K562 (cell line): ENCODE results near the gene COL4A2. TPM values are rescaled to one million over a fixed set of nuclear protein-coding genes. Genes with fewer than 3 reads are reported as not detected.

Experiments used
- ATAC-seq: fragments of 200-7000 bp; cut with Tn5 transposase; 3 replicates; pipeline ENCODE4 v1.9.1; 2020; ENCODE audit warnings: moderate library complexity
- BruUV-seq: library from RNA; stranded (reverse); fragments of 400-500 nt; replicated peaks from 2 replicates; lab custom pipeline; 2021; lab: Mats Ljungman, UMichigan
- CTCF ChIA-PET: fragments of 300-600 bp; formaldehyde crosslinking; extraction: SDS; loops from one replicate; lab custom pipeline; 2021; ENCODE audit warnings: low intra/inter-chr PET ratio; lab: Yijun Ruan, JAX
- POLR2A ChIA-PET: fragments of 300-600, 350-650 bp; sonication (Branson Sonifier 250); formaldehyde crosslinking; extraction: SDS; loops from one replicate; lab custom pipeline; 2021; ENCODE audit warnings: antibody characterized with exemption, inconsistent platforms; lab: Yijun Ruan, JAX
- DNase-seq, 4 experiments: peaks; one replicate each; pipeline versions ENCODE4 v3.0.0 to v3.0.0-alpha.2; 2011 to 2018; ENCODE audit warnings: low spot score in 3 of 4, mixed read lengths in 3 of 4; ENCODE audit errors: extremely low read depth in 1 of 4
- FAIRE-seq: peaks from 2 replicates; lab custom pipeline; 2011; peaks lifted over from hg19 to GRCh38; lab: Jason Lieb, UNC
- H2AFZ ChIP-seq: 2 replicates; pipeline ENCODE4 v1.6.0; 2011; ENCODE audit warnings: low read depth, low read length, control low read depth, inconsistent platforms
- H3K27ac ChIP-seq: fragments of 200-600 bp; 3 replicates; pipeline ENCODE4 v1.8.0; 2011; ENCODE audit warnings: low read depth, mild to moderate bottlenecking, control low read depth, inconsistent platforms, low read length, moderate library complexity, mixed read lengths; ENCODE audit errors: extremely low read depth
- H3K27me3 ChIP-seq, 2 experiments: fragments of 300-600 bp in 1 of 2; 2 replicates in 1 of 2; 3 replicates in 1 of 2; pipeline versions ENCODE4 v1.6.0 to v1.8.0; 2011; ENCODE audit warnings: inconsistent platforms in 2 of 2, low read length in 2 of 2, mild to moderate bottlenecking in 1 of 2, mixed read lengths in 1 of 2, moderate library complexity in 1 of 2; ENCODE audit not compliant: control insufficient read depth in 2 of 2, insufficient read depth in 2 of 2
- H3K36me3 ChIP-seq: fragments of 300-600 bp; 3 replicates; pipeline ENCODE4 v1.8.0; 2011; ENCODE audit warnings: mild to moderate bottlenecking, low read length, inconsistent platforms; ENCODE audit not compliant: control insufficient read depth, insufficient read depth
- H3K4me1 ChIP-seq, 2 experiments: fragments of 200-600 bp in 1 of 2; replicated peaks in 1 of 2; 2 replicates in 1 of 2; 3 replicates in 1 of 2; pipeline versions ENCODE4 v1.5.1 to v1.8.0; 2011; ENCODE audit warnings: inconsistent platforms in 2 of 2, low read length in 2 of 2, mild to moderate bottlenecking in 1 of 2, mixed read lengths in 1 of 2, moderate library complexity in 1 of 2; ENCODE audit not compliant: control insufficient read depth in 2 of 2, insufficient read depth in 2 of 2
- H3K4me2 ChIP-seq: 2 replicates; pipeline ENCODE4 v1.6.1; 2011; ENCODE audit warnings: low read length, control low read depth, inconsistent platforms, mixed read lengths; ENCODE audit not compliant: insufficient read depth
- H3K4me3 ChIP-seq: fragments of 200-600 bp; sonication (generic), shearing (Covaris generic); 2 replicates; pipeline ENCODE4 v1.5.1; 2016; ENCODE audit warnings: control low read depth, inconsistent platforms
- H3K79me2 ChIP-seq: fragments of 200-600 bp; 3 replicates; pipeline ENCODE4 v1.8.0; 2011; ENCODE audit warnings: low read length, inconsistent platforms; ENCODE audit not compliant: control insufficient read depth, insufficient read depth
- H3K9ac ChIP-seq, 2 experiments: 2 replicates each; pipeline versions ENCODE4 v1.6.0 to v1.6.1; 2011; ENCODE audit warnings: low read depth in 2 of 2, low read length in 2 of 2, control low read depth in 1 of 2, inconsistent platforms in 1 of 2, mild to moderate bottlenecking in 1 of 2, mixed read lengths in 1 of 2; ENCODE audit not compliant: insufficient read depth in 1 of 2
- H3K9me1 ChIP-seq: one replicate; pipeline ENCODE4 v1.6.0; 2011; ENCODE audit warnings: inconsistent platforms, mild to moderate bottlenecking, low read length, moderate library complexity; ENCODE audit not compliant: control insufficient read depth, insufficient read depth
- H3K9me3 ChIP-seq: replicated peaks from 2 replicates; pipeline ENCODE4 v1.5.1; 2011; ENCODE audit warnings: low read depth, low read length, inconsistent platforms; ENCODE audit not compliant: control insufficient read depth, insufficient read depth
- H4K20me1 ChIP-seq: replicated peaks from 2 replicates; pipeline ENCODE4 v1.6.1; 2011; ENCODE audit warnings: low read length, inconsistent platforms, mixed read lengths; ENCODE audit not compliant: control insufficient read depth, insufficient read depth
- CBX8 ChIP-seq: fragments of 200-600 bp; sonication (generic); IDR thresholded peaks from 2 replicates; pipeline ENCODE4 v1.6.1; 2012; ENCODE audit warnings: borderline replicate concordance, mixed run types, low read depth, mild to moderate bottlenecking, moderate library complexity, mixed read lengths, low read length, control low read depth, inconsistent platforms; ENCODE audit not compliant: poor library complexity, severe bottlenecking; ENCODE audit errors: extremely low read depth
- ETV5 ChIP-seq: sonication (generic); formaldehyde crosslinking; IDR thresholded peaks from 2 replicates; pipeline ENCODE4 v1.4.0; 2020; ENCODE audit warnings: low read depth, mild to moderate bottlenecking, missing genetic modification reagents
- ETV6 ChIP-seq, 3 experiments: fragments of 150-350 bp in 1 of 3; sonication (generic) in 1 of 3; formaldehyde crosslinking in 1 of 3; IDR thresholded peaks; 2 replicates each; pipeline versions ENCODE4 v1.6.1 to v1.8.0; 2014 to 2022; ENCODE audit warnings: borderline replicate concordance in 2 of 3, low read depth in 2 of 3, antibody characterized with exemption in 1 of 3, low read length in 1 of 3, mild to moderate bottlenecking in 1 of 3, missing genetic modification reagents in 1 of 3
- EWSR1 ChIP-seq: fragments of 450-650 bp; IDR thresholded peaks from 2 replicates; pipeline ENCODE4 v1.6.1; 2018; ENCODE audit warnings: borderline replicate concordance, mild to moderate bottlenecking, low read depth, moderate library complexity; ENCODE audit not compliant: partially characterized antibody
- HLTF ChIP-seq: fragments of 450-650 bp; IDR thresholded peaks from 2 replicates; pipeline ENCODE4 v1.6.1; 2016
- HMG20B ChIP-seq: fragments of 250-450 bp; sonication (Bioruptor Pico); IDR thresholded peaks from 2 replicates; pipeline ENCODE4 v1.5.0; 2021; ENCODE audit warnings: mild to moderate bottlenecking
- ILK ChIP-seq: fragments of 450-650 bp; IDR thresholded peaks from 2 replicates; pipeline ENCODE4 v1.6.1; 2016; ENCODE audit warnings: missing genetic modification characterization, low read depth, mild to moderate bottlenecking, missing compliant biosample characterization, moderate library complexity, borderline replicate concordance
- NFE2L1 ChIP-seq: fragments of 450-650 bp; IDR thresholded peaks from 2 replicates; pipeline ENCODE4 v1.6.1; 2016; ENCODE audit warnings: missing genetic modification characterization, low read depth, mild to moderate bottlenecking, missing compliant biosample characterization, moderate library complexity, borderline replicate concordance
- TAF7 ChIP-seq: fragments of 450-650 bp; IDR thresholded peaks from 2 replicates; pipeline ENCODE4 v1.6.1; 2016; ENCODE audit warnings: missing genetic modification characterization, missing compliant biosample characterization
- TCF15 ChIP-seq: fragments of 250-450 bp; sonication (Bioruptor Pico); IDR thresholded peaks from 2 replicates; pipeline ENCODE4 v1.8.0; 2022; ENCODE audit warnings: moderate library complexity, mild to moderate bottlenecking, inconsistent platforms
- USF2 ChIP-seq: sonication (generic); formaldehyde crosslinking; IDR thresholded peaks from 2 replicates; pipeline ENCODE4 v1.5.0; 2020; ENCODE audit warnings: missing genetic modification reagents
- WHSC1 ChIP-seq: IDR thresholded peaks from one replicate; pipeline ENCODE4 v1.6.1; 2012; ENCODE audit warnings: low read length, control low read depth, inconsistent platforms
- ZNF175 ChIP-seq: fragments of 200-800 bp; sonication (Bioruptor generic); IDR thresholded peaks from 2 replicates; pipeline ENCODE4 v1.6.1; 2016; ENCODE audit warnings: low read depth, mild to moderate bottlenecking, missing genetic modification characterization, missing compliant biosample characterization
- ZNF280B ChIP-seq: fragments of 250-450 bp; sonication (Bioruptor Pico); IDR thresholded peaks from 2 replicates; pipeline ENCODE4 v1.5.1; 2021; ENCODE audit warnings: mild to moderate bottlenecking
- ZZZ3 ChIP-seq: fragments of 450-650 bp; IDR thresholded peaks from 2 replicates; pipeline ENCODE4 v1.6.1; 2016; ENCODE audit warnings: antibody characterized with exemption, mild to moderate bottlenecking, moderate library complexity
- WGBS: fragments of 100-300 bp; shearing (Covaris generic); methylation state at CpG from one replicate; pipeline ENCODE4 v1.1.6; 2016; ENCODE audit warnings: low coverage, mixed read lengths; ENCODE audit not compliant: insufficient coverage; ENCODE audit errors: missing lambda C conversion rate; 5-methylcytosine and 5-hydroxymethylcytosine counted together
- in situ Hi-C: fragments of 300-500 bp; cut with MboI; formaldehyde crosslinking; loops from 4 replicates; pipeline ENCODE4 v1.15.0; 2018; ENCODE audit warnings: inconsistent platforms, mixed read lengths
- intact Hi-C: fragments of 100-400 bp; cut with micrococcal nuclease; formaldehyde crosslinking; loops from 2 replicates; pipeline ENCODE4 v1.14.2; 2022
- polyA plus RNA-seq, 8 experiments: library from polyadenylated mRNA; depleted of rRNA in 4 of 8; stranded (reverse) in 5 of 8; unstranded in 3 of 8; fragments of >200 nt; fragmentation: Nextera tagmentation in 2 of 8; fragmentation: Illumina TruSeq in 1 of 8; extraction: Ambion mirVana in 2 of 8; extraction: Trizol in 1 of 8; gene quantifications; 2 replicates each; pipeline versions ENCODE4 v1.2.1 to v1.2.3, GENCODE V29; 2011 to 2014; ENCODE audit warnings: inconsistent platforms in 1 of 8, missing spikeins in 1 of 8
- total RNA-seq, 7 experiments: library from RNA; depleted of rRNA in 6 of 7; stranded (reverse); fragments of >200 nt in 6 of 7; fragmentation: Illumina TruSeq in 2 of 7; extraction: Trizol in 2 of 7; gene quantifications; 2 replicates each; pipeline versions ENCODE4 v1.2.1 to v1.2.3, GENCODE V29; 2011 to 2021; ENCODE audit warnings: low replicate concordance in 1 of 7

COL4A2 gene
- total and polyA plus RNA-seq, 9 of the 15 experiments (the other 6 are each of a cell fraction or from before 2014, with no cell fraction given): 0.13 to 15.2 (median 8.1) TPM

- POLR2A ChIA-PET: no interaction called here
- Histone ChIP-seq H3K4me1 (no peaks in the 10 kb centered on the region), H3K27ac (no peak overlapping the region), H3K9me1 (no peaks in the 10 kb centered on the region), H4K20me1 (no peaks in the 10 kb centered on the region), H3K9ac (no peak overlapping the region), H3K9me3 (no peaks in the 10 kb centered on the region), H3K4me3 (no peak overlapping the region), H3K27me3 (peaks cover 0 to 22% of the 10 kb centered on the region in 2 experiments; a peak in 3 of 5 replicates), H3K36me3 (no peaks in the 10 kb centered on the region), H3K4me2 (no peak overlapping the region), H3K79me2 (no peaks in the 10 kb centered on the region), H2AFZ (no peak overlapping the region)
- DNase-seq: no peak
- in situ Hi-C loops: no loop called here
- TF ChIP-seq TAF7 (tag) (no peak), HLTF (no peak), ZZZ3 (no peak), ZNF280B (CRISPR knock-in tag) (no peak), NFE2L1 (tag) (no peak), HMG20B (CRISPR knock-in tag) (no peak), EWSR1 (no peak), ETV6 (IDR thresholded peaks at IDR 0.05; ENCODE audit: borderline replicate concordance in 1 of 2, low read depth in 2 of 2, low read length in 1 of 2) (no peak), ETV6 (CRISPR knock-in tag; IDR thresholded peaks at IDR 0.05; ENCODE audit: borderline replicate concordance) (no peak), USF2 (CRISPR knock-in tag) (no peak), TCF15 (no peak), ETV5 (no peak), CBX8 (no peak), ILK (tag) (no peak), WHSC1 (no peak), ZNF175 (CRISPR knock-in tag) (no peak)
- FAIRE-seq: no peak
- CTCF ChIA-PET: no interaction called here
- BruUV-seq: no TSS peak
- intact Hi-C loops: no loop called here
- no peak for ATAC-seq
- WGBS: 2% methylated on average over 11 of the region's 12 CpGs
Observed at GRCh38 chr13:110333837-110334236, 26.8 kb downstream of the COL4A2 start.
